ENCODE data around the gene C2CD2.

The C2CD2 gene

GRCh38 chr21:41903559-41904351, 50.1 kb downstream of the C2CD2 start:
- no peak for TF ChIP-seq GATA3 (IDR thresholded peaks at IDR 0.05; ENCODE audit: low read depth, low read length)
- no peak for TF ChIP-seq GATA2 (IDR thresholded peaks at IDR 0.05; ENCODE audit: low read depth, low read length)

GRCh38 chr21:41902946-41903345, 50.9 kb downstream of the C2CD2 start:
- TF ChIP-seq GATA3 (IDR thresholded peaks at IDR 0.05; ENCODE audit: low read depth, low read length) (no peak), GATA2 (IDR thresholded peaks at IDR 0.05; ENCODE audit: low read depth, low read length) (no peak)

GRCh38 chr21:41901782-41902181, 52.0 kb downstream of the C2CD2 start:
- no peak for TF ChIP-seq GATA3 (IDR thresholded peaks at IDR 0.05; ENCODE audit: low read depth, low read length)
- no peak for TF ChIP-seq GATA2 (IDR thresholded peaks at IDR 0.05; ENCODE audit: low read depth, low read length)

GRCh38 chr21:41901099-41901498, 52.7 kb downstream of the C2CD2 start:
- TF ChIP-seq GATA2 (IDR thresholded peaks at IDR 0.05; ENCODE audit: low read depth, low read length): no peak
- no peak for TF ChIP-seq GATA3 (IDR thresholded peaks at IDR 0.05; ENCODE audit: low read depth, low read length)

- TF ChIP-seq GATA3 (IDR thresholded peaks at IDR 0.05; ENCODE audit: low read depth, low read length) (no peak), GATA2 (IDR thresholded peaks at IDR 0.05; ENCODE audit: low read depth, low read length) (no peak)
Observed at GRCh38 chr21:41900401-41900800, 53.4 kb downstream of the C2CD2 start.

- no peak for TF ChIP-seq GATA2 (IDR thresholded peaks at IDR 0.05; ENCODE audit: low read depth, low read length)
- no peak for TF ChIP-seq GATA3 (IDR thresholded peaks at IDR 0.05; ENCODE audit: low read depth, low read length)
Observed at GRCh38 chr21:41899426-41900202, 54.2 kb downstream of the C2CD2 start.

- TF ChIP-seq GATA2 (IDR thresholded peaks at IDR 0.05; ENCODE audit: low read depth, low read length): no peak
- TF ChIP-seq GATA3 (IDR thresholded peaks at IDR 0.05; ENCODE audit: low read depth, low read length): no peak
Observed at GRCh38 chr21:41898998-41899397, 54.8 kb downstream of the C2CD2 start.

GRCh38 chr21:41897700-41898099, 56.1 kb downstream of the C2CD2 start:
- TF ChIP-seq GATA3 (IDR thresholded peaks at IDR 0.05; ENCODE audit: low read depth, low read length) (no peak), GATA2 (IDR thresholded peaks at IDR 0.05; ENCODE audit: low read depth, low read length) (no peak)

- no peak for TF ChIP-seq GATA3 (IDR thresholded peaks at IDR 0.05; ENCODE audit: low read depth, low read length)
Observed at GRCh38 chr21:41897047-41897669, 56.7 kb downstream of the C2CD2 start.

- TF ChIP-seq GATA2 (IDR thresholded peaks at IDR 0.05; ENCODE audit: low read depth, low read length) (no peak), GATA3 (IDR thresholded peaks at IDR 0.05; ENCODE audit: low read depth, low read length) (no peak)
Observed at GRCh38 chr21:41895643-41896493, 58.0 kb downstream of the C2CD2 start.

GRCh38 chr21:41894922-41895557, 58.8 kb downstream of the C2CD2 start:
- no peak for TF ChIP-seq GATA3 (IDR thresholded peaks at IDR 0.05; ENCODE audit: low read depth, low read length)
- no peak for TF ChIP-seq GATA2 (IDR thresholded peaks at IDR 0.05; ENCODE audit: low read depth, low read length)

GRCh38 chr21:41894511-41894910, 59.3 kb downstream of the C2CD2 start:
- TF ChIP-seq GATA2 (IDR thresholded peaks at IDR 0.05; ENCODE audit: low read depth, low read length) (no peak), GATA3 (IDR thresholded peaks at IDR 0.05; ENCODE audit: low read depth, low read length) (no peak)

GRCh38 chr21:41892726-41893125, 61.1 kb downstream of the C2CD2 start:
- TF ChIP-seq GATA3 (IDR thresholded peaks at IDR 0.05; ENCODE audit: low read depth, low read length): no peak
- no peak for TF ChIP-seq GATA2 (IDR thresholded peaks at IDR 0.05; ENCODE audit: low read depth, low read length)

Measured in SH-SY5Y (cell line).